K562 (cell line): ENCODE measurements around the gene PSD4. TPM values are rescaled to one million over a fixed set of nuclear protein-coding genes. Genes with fewer than 3 reads are reported as not detected.

Source experiments
- ATAC-seq: fragments of 200-7000 bp; cut with Tn5 transposase; 3 replicates; pipeline ENCODE4 v1.9.1; 2020; ENCODE audit warnings: moderate library complexity
- BruUV-seq: library from RNA; stranded (reverse); fragments of 400-500 nt; replicated peaks from 2 replicates; lab custom pipeline; 2021; lab: Mats Ljungman, UMichigan
- CTCF ChIA-PET: fragments of 300-600 bp; formaldehyde crosslinking; extraction: SDS; loops from one replicate; lab custom pipeline; 2021; ENCODE audit warnings: low intra/inter-chr PET ratio; lab: Yijun Ruan, JAX
- POLR2A ChIA-PET: fragments of 300-600, 350-650 bp; sonication (Branson Sonifier 250); formaldehyde crosslinking; extraction: SDS; loops from one replicate; lab custom pipeline; 2021; ENCODE audit warnings: antibody characterized with exemption, inconsistent platforms; lab: Yijun Ruan, JAX
- DNase-seq, 4 experiments: peaks; one replicate each; pipeline versions ENCODE4 v3.0.0 to v3.0.0-alpha.2; 2011 to 2018; ENCODE audit warnings: low spot score in 3 of 4, mixed read lengths in 3 of 4; ENCODE audit errors: extremely low read depth in 1 of 4
- FAIRE-seq: peaks from 2 replicates; lab custom pipeline; 2011; peaks lifted over from hg19 to GRCh38; lab: Jason Lieb, UNC
- H2AFZ ChIP-seq: 2 replicates; pipeline ENCODE4 v1.6.0; 2011; ENCODE audit warnings: low read depth, low read length, control low read depth, inconsistent platforms
- H3K27ac ChIP-seq: fragments of 200-600 bp; 3 replicates; pipeline ENCODE4 v1.8.0; 2011; ENCODE audit warnings: low read depth, mild to moderate bottlenecking, control low read depth, inconsistent platforms, low read length, moderate library complexity, mixed read lengths; ENCODE audit errors: extremely low read depth
- H3K27me3 ChIP-seq, 2 experiments: fragments of 300-600 bp in 1 of 2; 2 replicates in 1 of 2; 3 replicates in 1 of 2; pipeline versions ENCODE4 v1.6.0 to v1.8.0; 2011; ENCODE audit warnings: inconsistent platforms in 2 of 2, low read length in 2 of 2, mild to moderate bottlenecking in 1 of 2, mixed read lengths in 1 of 2, moderate library complexity in 1 of 2; ENCODE audit not compliant: control insufficient read depth in 2 of 2, insufficient read depth in 2 of 2
- H3K36me3 ChIP-seq: fragments of 300-600 bp; 3 replicates; pipeline ENCODE4 v1.8.0; 2011; ENCODE audit warnings: mild to moderate bottlenecking, low read length, inconsistent platforms; ENCODE audit not compliant: control insufficient read depth, insufficient read depth
- H3K4me1 ChIP-seq, 2 experiments: fragments of 200-600 bp in 1 of 2; replicated peaks in 1 of 2; 2 replicates in 1 of 2; 3 replicates in 1 of 2; pipeline versions ENCODE4 v1.5.1 to v1.8.0; 2011; ENCODE audit warnings: inconsistent platforms in 2 of 2, low read length in 2 of 2, mild to moderate bottlenecking in 1 of 2, mixed read lengths in 1 of 2, moderate library complexity in 1 of 2; ENCODE audit not compliant: control insufficient read depth in 2 of 2, insufficient read depth in 2 of 2
- H3K4me2 ChIP-seq: 2 replicates; pipeline ENCODE4 v1.6.1; 2011; ENCODE audit warnings: low read length, control low read depth, inconsistent platforms, mixed read lengths; ENCODE audit not compliant: insufficient read depth
- H3K4me3 ChIP-seq: fragments of 200-600 bp; sonication (generic), shearing (Covaris generic); 2 replicates; pipeline ENCODE4 v1.5.1; 2016; ENCODE audit warnings: control low read depth, inconsistent platforms
- H3K79me2 ChIP-seq: fragments of 200-600 bp; 3 replicates; pipeline ENCODE4 v1.8.0; 2011; ENCODE audit warnings: low read length, inconsistent platforms; ENCODE audit not compliant: control insufficient read depth, insufficient read depth
- H3K9ac ChIP-seq, 2 experiments: 2 replicates each; pipeline versions ENCODE4 v1.6.0 to v1.6.1; 2011; ENCODE audit warnings: low read depth in 2 of 2, low read length in 2 of 2, control low read depth in 1 of 2, inconsistent platforms in 1 of 2, mild to moderate bottlenecking in 1 of 2, mixed read lengths in 1 of 2; ENCODE audit not compliant: insufficient read depth in 1 of 2
- H3K9me1 ChIP-seq: one replicate; pipeline ENCODE4 v1.6.0; 2011; ENCODE audit warnings: inconsistent platforms, mild to moderate bottlenecking, low read length, moderate library complexity; ENCODE audit not compliant: control insufficient read depth, insufficient read depth
- H3K9me3 ChIP-seq: replicated peaks from 2 replicates; pipeline ENCODE4 v1.5.1; 2011; ENCODE audit warnings: low read depth, low read length, inconsistent platforms; ENCODE audit not compliant: control insufficient read depth, insufficient read depth
- H4K20me1 ChIP-seq: replicated peaks from 2 replicates; pipeline ENCODE4 v1.6.1; 2011; ENCODE audit warnings: low read length, inconsistent platforms, mixed read lengths; ENCODE audit not compliant: control insufficient read depth, insufficient read depth
- CREM ChIP-seq: IDR thresholded peaks from 2 replicates; pipeline ENCODE4 v1.6.1; 2014; ENCODE audit warnings: antibody characterized with exemption, low read depth
- MEF2D ChIP-seq: conservative IDR thresholded peaks from 2 replicates; pipeline ENCODE4 v1.6.1; 2016; ENCODE audit warnings: low read depth, missing genetic modification characterization, missing compliant biosample characterization
- MTF1 ChIP-seq: fragments of 250-450 bp; sonication (Bioruptor Pico); IDR thresholded peaks from 2 replicates; pipeline ENCODE4 v1.9.0; 2021; ENCODE audit warnings: moderate library complexity, mild to moderate bottlenecking, inconsistent platforms, borderline replicate concordance
- NELFE ChIP-seq: IDR thresholded peaks from 2 replicates; pipeline ENCODE4 v1.6.1; 2011; ENCODE audit warnings: mild to moderate bottlenecking; ENCODE audit not compliant: insufficient read depth, insufficient read length
- RAD21 ChIP-seq, 2 experiments: fragments of 250-450 bp in 1 of 2; fragments of 450-650 bp in 1 of 2; sonication (Bioruptor Pico) in 1 of 2; formaldehyde crosslinking in 1 of 2; IDR thresholded peaks in 1 of 2; conservative IDR thresholded peaks in 1 of 2; 2 replicates each; pipeline versions ENCODE4 v1.4.0 to v1.8.0; 2020 to 2022; ENCODE audit warnings: mild to moderate bottlenecking in 2 of 2, moderate library complexity in 1 of 2
- RCOR1 ChIP-seq, 2 experiments: IDR thresholded peaks; 2 replicates each; pipeline ENCODE4 v1.6.1; 2012; ENCODE audit warnings: low read depth in 2 of 2, low read length in 2 of 2, borderline replicate concordance in 1 of 2, improper control_type of control experiment in 1 of 2
- SMC3 ChIP-seq: conservative IDR thresholded peaks from 2 replicates; pipeline ENCODE4 v1.6.1; 2011; ENCODE audit warnings: low read depth, low read length, improper control_type of control experiment; ENCODE audit not compliant: insufficient read depth
- TEAD4 ChIP-seq, 2 experiments: sonication (generic) in 1 of 2; formaldehyde crosslinking in 1 of 2; IDR thresholded peaks; 2 replicates each; pipeline versions ENCODE4 v1.6.1 to v1.8.0; 2012 to 2022; ENCODE audit warnings: borderline replicate concordance in 1 of 2, inconsistent platforms in 1 of 2, low read length in 1 of 2, mild to moderate bottlenecking in 1 of 2, missing genetic modification reagents in 1 of 2
- ZNF212 ChIP-seq: fragments of 450-650 bp; formaldehyde crosslinking; IDR thresholded peaks from 2 replicates; pipeline ENCODE4 v1.4.0; 2020; ENCODE audit warnings: mild to moderate bottlenecking
- ZNF282 ChIP-seq: sonication (generic); formaldehyde crosslinking; IDR thresholded peaks from 2 replicates; pipeline ENCODE4 v1.8.1; 2023; ENCODE audit warnings: missing genetic modification reagents
- ZNF408 ChIP-seq: fragments of 250-450 bp; sonication (Bioruptor Pico); IDR thresholded peaks from 2 replicates; pipeline ENCODE4 v1.4.0; 2020; ENCODE audit warnings: low read depth, mild to moderate bottlenecking, moderate library complexity
- WGBS: fragments of 100-300 bp; shearing (Covaris generic); methylation state at CpG from one replicate; pipeline ENCODE4 v1.1.6; 2016; ENCODE audit warnings: low coverage, mixed read lengths; ENCODE audit not compliant: insufficient coverage; ENCODE audit errors: missing lambda C conversion rate; 5-methylcytosine and 5-hydroxymethylcytosine counted together
- in situ Hi-C: fragments of 300-500 bp; cut with MboI; formaldehyde crosslinking; loops from 4 replicates; pipeline ENCODE4 v1.15.0; 2018; ENCODE audit warnings: inconsistent platforms, mixed read lengths
- intact Hi-C: fragments of 100-400 bp; cut with micrococcal nuclease; formaldehyde crosslinking; loops from 2 replicates; pipeline ENCODE4 v1.14.2; 2022
- polyA plus RNA-seq, 8 experiments: library from polyadenylated mRNA; depleted of rRNA in 4 of 8; stranded (reverse) in 5 of 8; unstranded in 3 of 8; fragments of >200 nt; fragmentation: Nextera tagmentation in 2 of 8; fragmentation: Illumina TruSeq in 1 of 8; extraction: Ambion mirVana in 2 of 8; extraction: Trizol in 1 of 8; gene quantifications; 2 replicates each; pipeline versions ENCODE4 v1.2.1 to v1.2.3, GENCODE V29; 2011 to 2014; ENCODE audit warnings: inconsistent platforms in 1 of 8, missing spikeins in 1 of 8
- total RNA-seq, 7 experiments: library from RNA; depleted of rRNA in 6 of 7; stranded (reverse); fragments of >200 nt in 6 of 7; fragmentation: Illumina TruSeq in 2 of 7; extraction: Trizol in 2 of 7; gene quantifications; 2 replicates each; pipeline versions ENCODE4 v1.2.1 to v1.2.3, GENCODE V29; 2011 to 2021; ENCODE audit warnings: low replicate concordance in 1 of 7
- TF ChIP-seq, protein P1 (sequence below), 2 experiments: fragments of 450-650 bp; formaldehyde crosslinking in 1 of 2; IDR thresholded peaks; 2 replicates each; pipeline versions ENCODE4 v1.4.0 to v1.6.1; 2014 to 2020; ENCODE audit warnings: mild to moderate bottlenecking in 2 of 2, borderline replicate concordance in 1 of 2, low read depth in 1 of 2

PSD4 gene
- total and polyA plus RNA-seq, 9 of the 15 experiments (the other 6 are each of a cell fraction or from before 2014, with no cell fraction given) = 0.46 to 54.0 (median 20.8) TPM

DNA sequence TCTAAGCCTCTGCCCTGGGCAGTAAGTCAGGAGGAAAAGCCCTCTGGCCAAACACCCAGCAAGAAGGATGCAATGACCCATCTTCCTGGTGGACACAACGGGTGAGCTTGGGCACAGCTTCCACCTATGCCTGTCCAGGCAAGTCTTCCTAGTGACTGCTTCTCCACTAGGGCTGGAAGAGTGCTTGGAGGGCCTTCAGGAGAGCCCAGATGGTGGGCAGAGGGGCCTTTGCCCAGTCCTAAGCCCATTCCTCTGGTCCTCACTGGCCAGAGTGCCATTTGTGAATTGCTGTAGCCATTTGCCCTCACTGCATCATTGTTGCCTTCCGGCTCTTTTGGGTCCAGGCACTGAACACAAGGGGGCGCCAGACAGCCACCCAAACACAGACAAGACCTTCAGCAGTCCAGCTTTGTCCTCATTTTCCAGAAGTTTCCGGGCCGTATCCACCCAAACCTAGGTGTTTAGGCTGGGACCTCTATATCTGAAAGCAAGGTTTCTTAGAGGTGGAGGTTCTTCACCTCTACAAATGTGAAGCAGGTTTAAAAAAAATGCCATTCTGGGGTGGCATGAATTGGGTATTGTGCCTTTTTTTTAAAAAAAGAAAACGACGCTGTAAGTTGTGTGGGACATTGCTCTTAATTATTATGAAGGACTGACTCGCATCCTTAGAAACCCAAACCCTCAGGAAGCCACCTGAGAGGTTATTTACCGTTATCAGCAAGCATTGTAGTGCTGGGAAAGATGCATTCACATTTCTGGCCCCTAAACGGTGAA lies 75.4 kb downstream of the PSD4 start:
- H3K4me3 ChIP-seq = no peak overlapping the region
- H3K27ac ChIP-seq = no peak overlapping the region
- in situ Hi-C loops (no loop called here), intact Hi-C loops (loop anchor here (1.0 to 2.0 kb wide), 2 partner anchors 44 to 121 kb away; no protein-coding TSS in a partner anchor)
- DNase-seq (peak; percentile 78 to 85 (median 82)), ATAC-seq (peak; percentile 94), FAIRE-seq (peak; percentile 89)
- H3K9ac ChIP-seq = no peak overlapping the region
- POLR2A ChIA-PET = interaction anchor here (0.7 to 1.4 kb wide), 3 partner anchors 14 to 111 kb away, joined by 3 to 4 read pairs (median 3); no protein-coding TSS in a partner anchor
- H3K79me2 ChIP-seq = no peaks in the 10 kb centered on the region
- CTCF ChIA-PET = interaction anchor here (1.0 to 2.2 kb wide), 5 partner anchors 45 to 141 kb away, joined by 3 to 12 read pairs (median 8); no protein-coding TSS in a partner anchor
- H3K27me3 ChIP-seq = no peaks in the 10 kb centered on the region
- WGBS = 31% methylated on average over 10 of the region's 10 CpGs
- H3K4me1 ChIP-seq = peaks cover 0 to 20% of the 10 kb centered on the region in 2 experiments; a peak in 4 of 5 replicates
- BruUV-seq = no TSS peak
- peak overlapping the region; percentile 52 for H2AFZ ChIP-seq
- no peaks in the 10 kb centered on the region for H3K9me3 ChIP-seq
- no peaks in the 10 kb centered on the region for H4K20me1 ChIP-seq
- H3K36me3 ChIP-seq = no peaks in the 10 kb centered on the region
- no peaks in the 10 kb centered on the region for H3K9me1 ChIP-seq
- no peak overlapping the region for H3K4me2 ChIP-seq
- TF ChIP-seq ZNF408 (CRISPR knock-in tag) (no peak), MEF2D (tag) (no peak), MTF1 (CRISPR knock-in tag) (no peak), RCOR1 (IDR thresholded peaks at IDR 0.05; ENCODE audit: borderline replicate concordance in 1 of 2, low read depth in 2 of 2, low read length in 2 of 2) (0 out of 4 replicates have a peak, but pooled peaks of 1 of the 2 experiments have one; percentile 18), CREM (0 out of 2 replicates have a peak, but pooled peaks have one; percentile 14), NELFE (no peak), ZNF212 (CRISPR knock-in tag) (no peak), ZNF282 (CRISPR knock-in tag) (no peak), RAD21 (CRISPR knock-in tag; conservative IDR thresholded peaks at IDR 0.05 in 1 of 2, IDR thresholded peaks at IDR 0.05 in 1 of 2) (peak; percentile 56 to 83), TEAD4 (IDR thresholded peaks at IDR 0.05; ENCODE audit: low read length) (no peak), TEAD4 (CRISPR knock-in tag; IDR thresholded peaks at IDR 0.05; ENCODE audit: borderline replicate concordance) (no peak), SMC3 (peak; percentile 86)
- TF ChIP-seq, protein P1, sequence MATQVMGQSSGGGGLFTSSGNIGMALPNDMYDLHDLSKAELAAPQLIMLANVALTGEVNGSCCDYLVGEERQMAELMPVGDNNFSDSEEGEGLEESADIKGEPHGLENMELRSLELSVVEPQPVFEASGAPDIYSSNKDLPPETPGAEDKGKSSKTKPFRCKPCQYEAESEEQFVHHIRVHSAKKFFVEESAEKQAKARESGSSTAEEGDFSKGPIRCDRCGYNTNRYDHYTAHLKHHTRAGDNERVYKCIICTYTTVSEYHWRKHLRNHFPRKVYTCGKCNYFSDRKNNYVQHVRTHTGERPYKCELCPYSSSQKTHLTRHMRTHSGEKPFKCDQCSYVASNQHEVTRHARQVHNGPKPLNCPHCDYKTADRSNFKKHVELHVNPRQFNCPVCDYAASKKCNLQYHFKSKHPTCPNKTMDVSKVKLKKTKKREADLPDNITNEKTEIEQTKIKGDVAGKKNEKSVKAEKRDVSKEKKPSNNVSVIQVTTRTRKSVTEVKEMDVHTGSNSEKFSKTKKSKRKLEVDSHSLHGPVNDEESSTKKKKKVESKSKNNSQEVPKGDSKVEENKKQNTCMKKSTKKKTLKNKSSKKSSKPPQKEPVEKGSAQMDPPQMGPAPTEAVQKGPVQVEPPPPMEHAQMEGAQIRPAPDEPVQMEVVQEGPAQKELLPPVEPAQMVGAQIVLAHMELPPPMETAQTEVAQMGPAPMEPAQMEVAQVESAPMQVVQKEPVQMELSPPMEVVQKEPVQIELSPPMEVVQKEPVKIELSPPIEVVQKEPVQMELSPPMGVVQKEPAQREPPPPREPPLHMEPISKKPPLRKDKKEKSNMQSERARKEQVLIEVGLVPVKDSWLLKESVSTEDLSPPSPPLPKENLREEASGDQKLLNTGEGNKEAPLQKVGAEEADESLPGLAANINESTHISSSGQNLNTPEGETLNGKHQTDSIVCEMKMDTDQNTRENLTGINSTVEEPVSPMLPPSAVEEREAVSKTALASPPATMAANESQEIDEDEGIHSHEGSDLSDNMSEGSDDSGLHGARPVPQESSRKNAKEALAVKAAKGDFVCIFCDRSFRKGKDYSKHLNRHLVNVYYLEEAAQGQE (IDR thresholded peaks at IDR 0.05; ENCODE audit: borderline replicate concordance) = peak; percentile 54
- TF ChIP-seq, protein P1 (CRISPR knock-in tag; IDR thresholded peaks at IDR 0.05; ENCODE audit: low read depth) = no peak
